ENCODE results near the gene C15orf39. TPM values are rescaled to one million over a fixed set of nuclear protein-coding genes. Genes with fewer than 3 reads are reported as not detected.

Gene C15orf39
- total and polyA plus RNA-seq, 9 of the 15 experiments (the other 6 are each of a cell fraction or from before 2014, with no cell fraction given), result 0.31 to 29.8 (median 4.4) TPM

DNA sequence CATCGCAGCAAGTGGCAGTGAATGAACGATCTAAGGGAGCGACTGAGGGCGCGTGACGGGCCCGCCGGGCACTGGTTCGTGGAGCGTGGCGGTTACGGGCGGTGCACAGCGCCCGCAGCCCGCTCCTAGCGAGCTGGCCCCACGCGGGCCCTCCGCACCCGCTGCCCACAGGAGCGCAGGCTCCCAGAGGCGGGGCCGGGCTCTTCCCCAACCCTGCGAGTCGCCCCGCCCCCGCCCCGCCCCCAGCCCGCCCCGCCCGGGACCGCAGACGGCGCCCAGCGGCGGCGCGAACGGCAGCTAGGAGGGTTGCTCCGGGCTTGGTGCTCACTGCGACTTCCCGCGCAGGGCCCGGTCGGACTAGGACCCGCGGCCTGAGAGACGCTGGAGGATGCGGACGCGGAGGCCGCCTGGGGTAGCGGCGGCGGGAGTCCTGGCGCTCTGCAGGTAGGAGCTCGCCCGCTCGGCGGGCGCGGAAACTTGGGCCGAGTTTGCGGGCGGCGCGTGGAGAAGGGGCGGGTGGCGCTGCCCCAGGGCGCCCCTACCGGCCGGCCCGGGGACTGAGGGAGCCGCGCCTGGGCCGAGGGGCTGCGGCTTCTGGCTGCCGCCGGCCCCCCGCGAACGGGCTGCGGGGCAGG, at the start of gene C15orf39 (continued):
- TF ChIP-seq FUS (optimal IDR thresholded peaks at IDR 0.05; ENCODE audit: low read depth, low read length) (no peak), SRF (CRISPR knock-in tag; IDR thresholded peaks at IDR 0.05) (no peak), C11orf30 (IDR thresholded peaks at IDR 0.05; ENCODE audit: low read depth) (no peak), EP400 (IDR thresholded peaks at IDR 0.05) (peak; percentile 87), KDM2B (CRISPR knock-in tag; IDR thresholded peaks at IDR 0.05) (peak; percentile 71; the same call in 1 of the 2 replicates), TBL1XR1 (IDR thresholded peaks at IDR 0.05; ENCODE audit: low read length in 2 of 2) (no peak), PHF8 (IDR thresholded peaks at IDR 0.05; ENCODE audit: borderline replicate concordance, low read length) (peak; percentile 97), ZNF121 (CRISPR knock-in tag; conservative IDR thresholded peaks at IDR 0.05) (no peak), NONO (IDR thresholded peaks at IDR 0.05; ENCODE audit: low read depth in 2 of 2, low read length in 1 of 2) (peak; percentile 80 to 91; a peak in 2 of 4 replicates), ZKSCAN1 (IDR thresholded peaks at IDR 0.05; ENCODE audit: low read depth, low read length) (no peak), ARHGAP35 (IDR thresholded peaks at IDR 0.05; ENCODE audit: partially characterized antibody) (no peak), TCF3 (CRISPR knock-in tag; IDR thresholded peaks at IDR 0.05) (peak; percentile 37), HDAC1 (IDR thresholded peaks at IDR 0.05) (peak in 1 of 2 experiments; percentile 80; a peak in 2 of 4 replicates), L3MBTL2 (IDR thresholded peaks at IDR 0.05) (peak; percentile 70), CXXC5 (CRISPR knock-in tag; IDR thresholded peaks at IDR 0.05) (peak; percentile 89)
- TF ChIP-seq, protein P1, sequence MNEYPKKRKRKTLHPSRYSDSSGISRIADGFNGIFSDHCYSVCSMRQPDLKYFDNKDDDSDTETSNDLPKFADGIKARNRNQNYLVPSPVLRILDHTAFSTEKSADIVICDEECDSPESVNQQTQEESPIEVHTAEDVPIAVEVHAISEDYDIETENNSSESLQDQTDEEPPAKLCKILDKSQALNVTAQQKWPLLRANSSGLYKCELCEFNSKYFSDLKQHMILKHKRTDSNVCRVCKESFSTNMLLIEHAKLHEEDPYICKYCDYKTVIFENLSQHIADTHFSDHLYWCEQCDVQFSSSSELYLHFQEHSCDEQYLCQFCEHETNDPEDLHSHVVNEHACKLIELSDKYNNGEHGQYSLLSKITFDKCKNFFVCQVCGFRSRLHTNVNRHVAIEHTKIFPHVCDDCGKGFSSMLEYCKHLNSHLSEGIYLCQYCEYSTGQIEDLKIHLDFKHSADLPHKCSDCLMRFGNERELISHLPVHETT (CRISPR knock-in tag; conservative IDR thresholded peaks at IDR 0.05 in 1 of 2, IDR thresholded peaks at IDR 0.05 in 1 of 2), result 0 out of 4 replicates have a peak, but pooled peaks of 1 of the 2 experiments have one; percentile 17
- TF ChIP-seq, protein P2, sequence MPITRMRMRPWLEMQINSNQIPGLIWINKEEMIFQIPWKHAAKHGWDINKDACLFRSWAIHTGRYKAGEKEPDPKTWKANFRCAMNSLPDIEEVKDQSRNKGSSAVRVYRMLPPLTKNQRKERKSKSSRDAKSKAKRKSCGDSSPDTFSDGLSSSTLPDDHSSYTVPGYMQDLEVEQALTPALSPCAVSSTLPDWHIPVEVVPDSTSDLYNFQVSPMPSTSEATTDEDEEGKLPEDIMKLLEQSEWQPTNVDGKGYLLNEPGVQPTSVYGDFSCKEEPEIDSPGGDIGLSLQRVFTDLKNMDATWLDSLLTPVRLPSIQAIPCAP (CRISPR knock-in tag; IDR thresholded peaks at IDR 0.05; ENCODE audit: borderline replicate concordance), result no peak
